SH-SY5Y (cell line): ENCODE data around the gene ZNF417.

ENCODE experiments used
- GATA2 ChIP-seq: IDR thresholded peaks from 2 replicates; pipeline ENCODE4 v1.6.1; 2011; ENCODE audit warnings: mild to moderate bottlenecking, low read depth, low read length
- GATA3 ChIP-seq: IDR thresholded peaks from 2 replicates; pipeline ENCODE4 v1.6.1; 2011; ENCODE audit warnings: low read depth, mild to moderate bottlenecking, low read length, moderate library complexity

- TF ChIP-seq GATA2 (no peak), GATA3 (no peak)
Measured at GRCh38 chr19:57900311-57900710, 16.1 kb downstream of the ZNF417 start.
